ENCODE results near the gene VASH2.
"Not testable (repeated sequence)": the region's sequence is repeated elsewhere in the genome, so short reads cannot be mapped to it uniquely, and the experiment has no call there.

The VASH2 gene

GRCh38 chr1:212977781-212978645 lies 27.7 kb downstream of the VASH2 start:
- in situ Hi-C loops (cut with MboI; ENCODE audit: low sequenced_read_pairs) = no loop called here

GRCh38 chr1:212979340-212980122 lies 29.2 kb downstream of the VASH2 start:
- in situ Hi-C loops (cut with MboI; ENCODE audit: low sequenced_read_pairs) = no loop called here

GRCh38 chr1:212980123-212980785 lies 29.9 kb downstream of the VASH2 start:
- in situ Hi-C loops (cut with MboI; ENCODE audit: low sequenced_read_pairs) = no loop called here

- in situ Hi-C loops (cut with MboI; ENCODE audit: low sequenced_read_pairs) = no loop called here
These were observed 30.7 kb downstream of the VASH2 start for GRCh38 chr1:212981025-212981495.

GRCh38 chr1:212981571-212982328 lies 31.4 kb downstream of the VASH2 start:
- in situ Hi-C loops (cut with MboI; ENCODE audit: low sequenced_read_pairs) = no loop called here

DNA sequence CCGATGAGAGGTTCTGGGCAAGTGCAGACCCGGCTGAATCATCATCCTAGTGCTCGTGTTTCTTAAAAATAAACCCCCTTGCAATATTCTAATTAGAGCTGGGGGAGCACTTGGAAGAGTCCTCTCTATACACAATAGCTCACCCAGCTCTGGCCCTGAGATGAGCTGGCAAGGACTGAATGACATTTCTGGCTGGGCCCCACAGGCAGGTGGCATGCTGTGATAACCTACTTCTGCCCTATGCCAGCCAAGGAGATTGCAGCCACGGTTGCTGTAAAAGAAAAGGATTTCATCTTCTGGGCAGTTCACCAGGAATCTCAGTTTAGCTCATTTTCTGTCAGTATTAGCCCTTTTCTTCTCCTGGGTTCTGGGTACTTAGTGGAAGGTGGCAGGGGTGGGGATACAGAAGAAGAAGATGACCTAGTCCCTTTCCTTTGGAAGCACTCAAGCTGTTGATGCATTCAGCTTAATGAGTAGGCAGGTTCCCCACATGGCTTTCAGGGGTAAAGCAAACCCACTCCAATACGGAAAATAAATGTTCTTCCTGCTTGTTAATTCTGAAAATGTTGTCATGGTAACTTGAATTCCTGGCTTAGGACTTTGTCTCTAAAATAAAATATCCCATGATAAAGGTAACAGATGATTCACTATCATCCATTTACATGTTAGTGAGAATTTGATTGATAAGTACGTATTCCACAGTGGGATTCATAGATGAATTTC lies 32.2 kb downstream of the VASH2 start:
- in situ Hi-C loops (cut with MboI; ENCODE audit: low sequenced_read_pairs) = no loop called here

- in situ Hi-C loops (cut with MboI; ENCODE audit: low sequenced_read_pairs) = no loop called here
These were observed 33.1 kb downstream of the VASH2 start for GRCh38 chr1:212983482-212983881.

DNA sequence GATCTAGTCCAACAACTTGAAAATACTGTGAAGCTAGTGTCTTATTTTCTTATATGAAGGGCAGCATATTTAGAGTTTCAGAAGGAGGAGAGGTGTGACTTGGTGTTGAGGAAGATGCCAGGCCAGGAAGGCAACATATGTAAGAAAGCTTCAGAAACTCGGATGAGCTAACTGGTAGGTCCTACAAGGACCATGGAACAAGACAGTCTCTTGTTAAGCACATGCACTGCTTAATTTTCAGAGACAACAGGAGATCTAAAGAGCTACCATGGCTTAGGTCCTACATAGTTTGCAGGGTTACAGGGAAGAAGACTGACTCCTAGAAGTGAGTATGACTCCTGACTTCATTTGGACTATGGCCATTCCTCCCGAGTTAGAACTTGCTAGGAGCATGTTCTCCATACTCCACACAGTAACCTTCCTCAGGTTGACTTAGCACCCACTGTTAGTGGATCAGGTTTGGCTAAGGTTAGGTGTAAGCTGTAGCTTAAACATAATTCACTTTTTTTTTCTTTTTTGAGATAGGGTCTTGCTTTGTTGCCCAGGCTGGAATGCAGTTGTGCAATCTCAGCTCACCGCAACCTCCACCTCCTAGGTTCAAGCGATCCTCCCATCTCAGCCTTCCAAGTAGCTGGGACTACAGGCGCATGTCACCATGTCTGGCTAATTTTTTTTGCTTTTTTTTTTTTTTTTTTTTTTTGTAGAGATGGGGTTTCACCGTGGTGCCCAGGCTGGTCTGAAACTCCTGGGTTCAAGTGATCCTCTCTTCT lies 34.4 kb downstream of the VASH2 start:
- in situ Hi-C loops (cut with MboI; ENCODE audit: low sequenced_read_pairs) = no loop called here

GRCh38 chr1:212986551-212986950 lies 36.2 kb downstream of the VASH2 start:
- in situ Hi-C loops (cut with MboI; ENCODE audit: low sequenced_read_pairs) = no loop called here

GRCh38 chr1:212987702-212988322 lies 37.5 kb downstream of the VASH2 start:
- in situ Hi-C loops (cut with MboI; ENCODE audit: low sequenced_read_pairs) = no loop called here

GRCh38 chr1:212990276-212990675 lies 39.9 kb downstream of the VASH2 start:
- in situ Hi-C loops (cut with MboI; ENCODE audit: low sequenced_read_pairs) = no loop called here

- in situ Hi-C loops (cut with MboI; ENCODE audit: low sequenced_read_pairs) = not testable (repeated sequence)
These were observed 43.6 kb downstream of the VASH2 start for GRCh38 chr1:212993960-212994359.

DNA sequence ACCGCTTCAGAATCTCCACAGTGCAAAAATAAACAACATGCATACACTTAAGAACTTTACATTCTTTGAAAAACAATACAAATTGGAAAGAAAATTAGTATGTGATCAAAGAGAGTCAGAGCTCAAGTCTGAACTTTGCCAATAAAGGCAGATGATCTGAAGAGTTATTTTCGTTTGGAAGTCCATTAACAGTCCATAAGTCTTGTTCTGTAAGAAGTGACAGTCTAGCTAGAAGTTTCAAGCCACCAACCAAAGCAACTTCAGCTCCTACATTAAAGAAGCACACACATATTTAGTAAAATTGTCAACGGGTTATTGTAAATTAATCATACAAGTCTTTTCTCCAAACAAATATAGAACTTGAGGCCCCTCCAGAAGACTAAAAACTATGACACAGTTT lies 44.6 kb downstream of the VASH2 start:
- in situ Hi-C loops (cut with MboI; ENCODE audit: low sequenced_read_pairs) = no loop called here

DNA sequence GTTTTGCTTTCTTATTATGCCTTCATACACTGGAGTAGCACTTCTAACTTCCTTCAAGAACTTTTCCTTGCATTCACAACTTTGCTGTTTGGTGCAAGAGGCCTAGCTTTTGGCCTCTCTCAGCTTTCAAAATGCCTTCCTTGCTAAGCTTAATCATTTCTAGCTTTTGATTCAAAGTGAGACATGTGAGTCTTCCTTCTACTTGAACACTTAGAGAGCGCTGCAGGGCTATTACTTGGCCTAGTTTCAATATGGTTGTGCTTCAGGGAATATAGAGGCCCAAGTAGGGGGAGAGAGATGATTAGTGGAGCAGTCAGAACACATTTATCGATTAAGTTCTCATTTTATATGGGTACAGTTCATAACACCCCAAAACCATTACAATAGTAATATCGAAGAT lies 52.9 kb downstream of the VASH2 start:
- in situ Hi-C loops (cut with MboI; ENCODE audit: low sequenced_read_pairs) = no loop called here

DNA sequence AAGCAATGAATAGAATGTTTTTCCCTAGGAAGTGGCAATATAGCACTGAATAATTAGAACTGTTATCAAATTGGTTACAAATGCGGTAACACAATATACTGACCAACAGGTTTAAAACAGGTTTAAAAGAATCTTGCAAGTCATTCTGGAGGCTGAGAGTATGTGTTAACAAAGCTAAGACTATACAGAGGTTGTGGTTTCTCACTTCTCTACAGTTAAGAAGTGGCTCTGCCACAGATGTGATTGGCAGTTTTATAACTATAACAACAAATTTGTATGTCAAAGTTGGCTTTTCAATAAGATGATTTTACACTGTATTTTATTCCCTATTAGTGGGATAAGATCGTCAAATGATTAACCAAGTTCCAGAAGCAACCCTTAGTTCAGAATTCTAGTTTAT lies 58.2 kb downstream of the VASH2 start:
- in situ Hi-C loops (cut with MboI; ENCODE audit: low sequenced_read_pairs) = no loop called here

DNA sequence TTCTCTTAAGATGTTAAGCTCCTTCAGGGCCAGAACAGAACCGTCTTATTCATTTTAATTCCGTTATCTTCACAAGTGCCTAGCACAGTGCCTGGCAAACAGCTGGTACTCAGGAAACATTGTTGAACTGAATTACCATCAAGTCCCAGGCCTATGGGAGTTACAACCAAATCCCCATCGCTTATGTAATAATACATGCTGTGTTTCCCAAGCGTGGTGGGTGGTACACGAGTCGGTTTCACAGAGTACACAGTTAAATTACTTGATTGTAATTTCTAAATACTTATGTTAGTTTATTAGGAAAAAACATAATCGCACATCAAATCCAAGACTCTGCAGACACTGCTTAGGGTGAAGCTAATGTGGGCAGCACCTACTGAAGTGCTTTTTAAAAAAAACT lies 64.3 kb downstream of the VASH2 start:
- in situ Hi-C loops (cut with MboI; ENCODE audit: low sequenced_read_pairs) = no loop called here

DNA sequence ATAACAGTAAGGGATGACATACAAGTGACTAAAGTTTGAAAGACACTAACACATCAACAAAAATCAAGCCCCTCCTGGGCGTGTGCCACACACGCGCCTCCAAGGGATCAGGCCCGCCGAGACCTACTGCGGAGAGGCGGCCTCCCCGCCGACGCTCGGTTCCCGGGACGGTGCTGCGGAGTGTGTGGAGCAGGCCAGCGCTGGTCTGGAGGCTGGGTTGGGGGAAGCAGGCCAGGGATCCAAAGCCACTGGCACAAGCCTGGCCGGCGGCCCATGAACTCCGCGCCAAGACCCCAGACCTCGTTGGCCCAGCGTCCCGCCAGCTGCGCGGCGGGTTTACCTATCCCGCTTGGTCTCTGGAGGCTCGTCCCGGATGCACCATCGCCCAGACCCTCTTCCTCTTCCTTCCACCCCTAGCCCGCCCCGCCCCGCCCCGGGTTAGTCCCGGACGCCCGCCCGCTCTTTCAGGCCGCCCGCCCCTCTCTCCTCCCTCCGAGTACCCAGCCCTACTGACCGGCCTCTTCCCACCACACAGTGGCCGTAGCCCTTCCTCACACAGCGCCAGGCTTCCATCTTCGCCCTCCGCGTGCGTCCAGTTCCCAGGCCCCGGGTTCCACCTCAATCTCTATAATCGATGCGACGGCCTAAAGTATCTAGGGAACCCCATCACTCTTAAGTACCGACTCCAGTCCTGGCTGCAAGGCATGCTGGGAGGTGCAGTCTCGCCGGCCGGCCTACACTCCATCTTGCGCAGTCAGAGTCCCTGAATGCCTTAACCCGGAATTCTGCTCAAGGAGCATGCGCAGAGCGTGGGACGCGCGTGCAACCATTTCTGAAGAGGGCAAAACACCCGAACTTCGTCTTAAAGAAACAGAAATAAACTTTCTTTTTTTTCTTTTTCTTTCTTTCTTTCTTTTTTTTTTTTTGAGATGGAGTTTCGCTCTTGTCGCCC lies 65.0 kb downstream of the VASH2 start, which contains the start of gene ANGEL2:
ANGEL2 (minus strand) TSS at position 769 of the 952 bp plus-strand sequence; CDS start at position 573, 196 bp downstream.
- in situ Hi-C loops (cut with MboI; ENCODE audit: low sequenced_read_pairs) = no loop called here
